HG02943 (cell line): ENCODE results near the gene RABEP2.
"Not testable (repeated sequence)": the region's sequence is repeated elsewhere in the genome, so short reads cannot be mapped to it uniquely, and the experiment has no call there.

Experiments used
- ATAC-seq: cut with Tn5 transposase; IDR thresholded peaks from one replicate; pipeline ENCODE4 v1.9.1; 2021; ENCODE audit warnings: mild to moderate bottlenecking, low read depth, moderate library complexity; ENCODE audit not compliant: unreplicated experiment

The RABEP2 gene

GRCh38 chr16:28904363-28904762, 20.7 kb downstream of the RABEP2 start:
- no peak for ATAC-seq

GRCh38 chr16:28903344-28904042, 21.5 kb downstream of the RABEP2 start:
- no peak for ATAC-seq

- no peak for ATAC-seq
Observed at GRCh38 chr16:28902909-28903308, 22.1 kb downstream of the RABEP2 start.

GRCh38 chr16:28901862-28902261, 23.2 kb downstream of the RABEP2 start:
- no peak for ATAC-seq

- ATAC-seq: no peak
Observed at GRCh38 chr16:28900601-28901000, 24.4 kb downstream of the RABEP2 start.

- ATAC-seq: no peak
Observed at GRCh38 chr16:28899882-28900590, 25.0 kb downstream of the RABEP2 start.

- no peak for ATAC-seq
Observed at GRCh38 chr16:28898942-28899341, 26.1 kb downstream of the RABEP2 start.

GRCh38 chr16:28898266-28898665, 26.8 kb downstream of the RABEP2 start:
- no peak for ATAC-seq

- no peak for ATAC-seq
Observed at GRCh38 chr16:28897826-28898225, 27.2 kb downstream of the RABEP2 start.

- ATAC-seq: no peak
Observed at GRCh38 chr16:28895609-28896008, 29.4 kb downstream of the RABEP2 start.

- ATAC-seq: no peak
Observed at GRCh38 chr16:28893291-28893690, 31.7 kb downstream of the RABEP2 start.

GRCh38 chr16:28891964-28892890, 32.8 kb downstream of the RABEP2 start:
- no peak for ATAC-seq

GRCh38 chr16:28890355-28890754, 34.7 kb downstream of the RABEP2 start:
- not testable (repeated sequence) for ATAC-seq

GRCh38 chr16:28886945-28887344, 38.1 kb downstream of the RABEP2 start:
- ATAC-seq: no peak

- ATAC-seq: no peak
Observed at GRCh38 chr16:28884045-28884444, 41.0 kb downstream of the RABEP2 start.

- no peak for ATAC-seq
Observed at GRCh38 chr16:28883221-28883996, 41.6 kb downstream of the RABEP2 start.

GRCh38 chr16:28882551-28883160, 42.4 kb downstream of the RABEP2 start:
- no peak for ATAC-seq

GRCh38 chr16:28881565-28881964, 43.5 kb downstream of the RABEP2 start:
- not testable (repeated sequence) for ATAC-seq

GRCh38 chr16:28880955-28881354, 44.1 kb downstream of the RABEP2 start:
- ATAC-seq: no peak

- ATAC-seq: no peak
Observed at GRCh38 chr16:28880589-28880915, 44.5 kb downstream of the RABEP2 start.
